Measurements from ENCODE around the gene VSX2.

Gene VSX2

DNA sequence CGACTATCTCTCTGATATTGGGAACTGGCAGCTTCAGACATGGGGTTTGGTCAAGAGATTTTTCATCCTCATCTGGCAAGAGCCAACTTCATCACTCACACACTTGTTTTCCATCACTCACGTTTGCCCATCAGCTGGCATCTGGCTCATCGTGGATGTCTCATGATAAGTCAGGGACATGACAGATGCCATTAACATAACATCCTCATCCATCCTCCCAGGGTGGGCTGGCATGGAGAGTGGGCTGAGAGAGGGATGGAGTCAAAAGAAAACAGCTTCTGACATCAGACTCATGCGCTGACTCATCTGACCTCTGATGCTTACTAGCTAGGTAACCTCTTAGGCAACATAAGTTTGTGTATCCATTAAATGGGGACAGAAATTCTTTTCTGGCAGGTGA lies 1.8 kb upstream of the VSX2 start:
- TF ChIP-seq, protein P1, sequence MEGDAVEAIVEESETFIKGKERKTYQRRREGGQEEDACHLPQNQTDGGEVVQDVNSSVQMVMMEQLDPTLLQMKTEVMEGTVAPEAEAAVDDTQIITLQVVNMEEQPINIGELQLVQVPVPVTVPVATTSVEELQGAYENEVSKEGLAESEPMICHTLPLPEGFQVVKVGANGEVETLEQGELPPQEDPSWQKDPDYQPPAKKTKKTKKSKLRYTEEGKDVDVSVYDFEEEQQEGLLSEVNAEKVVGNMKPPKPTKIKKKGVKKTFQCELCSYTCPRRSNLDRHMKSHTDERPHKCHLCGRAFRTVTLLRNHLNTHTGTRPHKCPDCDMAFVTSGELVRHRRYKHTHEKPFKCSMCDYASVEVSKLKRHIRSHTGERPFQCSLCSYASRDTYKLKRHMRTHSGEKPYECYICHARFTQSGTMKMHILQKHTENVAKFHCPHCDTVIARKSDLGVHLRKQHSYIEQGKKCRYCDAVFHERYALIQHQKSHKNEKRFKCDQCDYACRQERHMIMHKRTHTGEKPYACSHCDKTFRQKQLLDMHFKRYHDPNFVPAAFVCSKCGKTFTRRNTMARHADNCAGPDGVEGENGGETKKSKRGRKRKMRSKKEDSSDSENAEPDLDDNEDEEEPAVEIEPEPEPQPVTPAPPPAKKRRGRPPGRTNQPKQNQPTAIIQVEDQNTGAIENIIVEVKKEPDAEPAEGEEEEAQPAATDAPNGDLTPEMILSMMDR (IDR thresholded peaks at IDR 0.05; ENCODE audit: borderline replicate concordance, control extremely low read depth, extremely low read depth, insufficient read depth, missing control alignments): no peak
- DNase-seq (ENCODE audit: low spot score): no peak
- in situ Hi-C loops (cut with MboI; ENCODE audit: low sequenced_read_pairs, unreplicated experiment): no loop called here

DNA sequence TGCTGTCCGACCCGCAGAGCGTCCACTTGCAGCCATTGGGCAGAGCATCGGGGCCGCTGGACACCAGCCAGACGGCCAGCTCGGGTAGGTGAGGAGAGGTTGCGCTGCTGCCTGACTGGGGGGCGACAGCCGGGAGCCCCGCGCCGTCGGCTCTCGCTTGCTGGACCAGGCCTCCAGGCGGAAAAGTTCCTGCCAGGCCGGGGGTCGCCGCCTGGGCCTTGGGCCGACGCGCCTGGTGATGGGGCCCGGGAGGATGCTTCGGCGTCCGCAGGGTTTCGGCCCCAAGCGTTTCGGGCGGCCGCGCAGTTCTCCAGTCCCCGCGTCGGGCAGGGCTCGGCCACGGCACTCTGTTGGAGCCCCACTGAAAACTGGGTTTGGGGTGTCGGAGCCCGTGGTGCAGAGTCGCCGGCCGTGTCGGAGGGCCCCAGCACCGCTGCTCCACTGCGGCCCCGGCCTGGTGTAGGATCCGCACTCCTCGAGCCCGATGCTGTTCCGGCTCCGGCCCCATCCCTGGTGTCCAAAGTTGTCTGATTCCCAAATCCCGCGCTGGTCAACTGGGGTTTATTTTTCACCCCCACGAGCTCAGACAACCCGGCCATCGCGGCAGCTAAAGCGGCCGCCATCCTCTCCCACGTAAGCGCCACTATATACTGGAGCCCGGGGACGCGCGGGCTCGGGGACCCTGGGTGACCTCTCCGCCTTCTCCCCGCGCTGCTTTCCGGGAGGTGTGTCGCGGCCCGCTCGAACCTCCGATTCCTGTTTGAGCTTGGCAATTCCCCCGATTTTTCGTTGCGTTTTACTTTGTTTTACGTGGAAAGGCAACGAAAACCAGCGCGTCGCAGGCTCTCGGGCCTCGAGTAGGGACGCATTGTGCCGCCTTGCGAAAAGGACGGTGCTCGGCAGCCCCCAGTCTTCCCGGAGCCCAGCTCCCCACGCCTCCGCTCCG lies 872 bp downstream of the VSX2 start:
- DNase-seq (ENCODE audit: low spot score): peak; percentile 64
- TF ChIP-seq, protein P1 (IDR thresholded peaks at IDR 0.05; ENCODE audit: borderline replicate concordance, control extremely low read depth, extremely low read depth, insufficient read depth, missing control alignments): no peak
- in situ Hi-C loops (cut with MboI; ENCODE audit: low sequenced_read_pairs, unreplicated experiment): no loop called here

- TF ChIP-seq, protein P1 (IDR thresholded peaks at IDR 0.05; ENCODE audit: borderline replicate concordance, control extremely low read depth, extremely low read depth, insufficient read depth, missing control alignments): no peak
- DNase-seq (ENCODE audit: low spot score): peak; percentile 67
- in situ Hi-C loops (cut with MboI; ENCODE audit: low sequenced_read_pairs, unreplicated experiment): no loop called here
Measured at GRCh38 chr14:74240794-74241651, 1.8 kb downstream of the VSX2 start.

DNA sequence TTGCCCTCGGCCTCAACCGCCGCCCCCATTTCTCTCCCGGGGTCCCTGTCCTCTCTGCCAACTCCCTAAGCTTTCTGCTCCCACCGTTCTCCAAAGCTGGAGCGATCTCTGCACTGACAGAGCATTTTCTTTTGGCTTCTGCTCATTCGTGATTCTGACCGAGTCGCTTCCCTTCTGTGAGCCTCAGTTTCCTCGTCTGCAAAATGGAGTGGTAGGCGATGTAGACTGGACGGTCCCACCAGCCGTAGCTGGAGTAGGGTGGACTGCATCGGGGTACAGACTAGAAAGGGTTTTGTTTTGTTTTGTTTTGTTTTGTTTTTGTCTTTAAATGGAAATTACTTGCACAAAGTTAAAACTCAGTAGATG lies 2.4 kb downstream of the VSX2 start:
- TF ChIP-seq, protein P1 (IDR thresholded peaks at IDR 0.05; ENCODE audit: borderline replicate concordance, control extremely low read depth, extremely low read depth, insufficient read depth, missing control alignments): no peak
- no peak for DNase-seq (ENCODE audit: low spot score)
- in situ Hi-C loops (cut with MboI; ENCODE audit: low sequenced_read_pairs, unreplicated experiment): no loop called here

DNA sequence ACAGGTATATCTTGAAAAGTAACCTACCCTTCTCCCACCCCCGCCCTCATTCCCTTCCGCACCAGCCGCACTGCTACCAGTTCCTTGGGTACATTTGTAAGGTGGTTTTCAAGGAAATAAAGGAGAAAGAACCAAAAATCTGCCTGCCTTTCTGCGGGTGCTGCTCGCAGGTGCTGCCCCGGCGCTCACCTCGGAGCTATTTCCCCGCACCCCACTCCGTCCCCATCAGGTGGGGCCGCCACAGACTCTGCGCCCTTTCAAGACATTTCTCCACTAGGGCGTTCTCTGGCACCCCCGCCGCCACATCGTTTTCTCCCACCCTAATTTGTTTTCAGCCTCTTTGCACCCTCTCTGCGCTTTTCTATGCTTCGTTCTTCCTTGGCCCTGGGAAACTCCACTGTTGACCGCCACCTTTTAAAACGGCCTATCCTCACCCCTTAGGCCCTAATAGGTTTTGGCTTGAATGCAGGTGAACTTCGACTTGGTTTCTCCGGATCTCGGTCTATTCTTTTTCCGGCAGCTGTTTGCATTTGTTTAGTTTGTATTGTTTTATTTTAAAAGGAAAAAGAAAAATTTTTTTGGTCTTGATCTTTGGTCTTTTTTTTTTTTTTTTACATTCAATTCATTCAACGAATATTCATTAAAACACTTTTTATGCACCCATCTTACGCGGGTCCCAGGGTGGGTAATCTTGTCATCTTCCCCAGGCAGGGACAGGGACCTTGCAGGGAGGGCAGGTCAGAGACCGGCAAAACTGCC lies 3.0 kb downstream of the VSX2 start:
- TF ChIP-seq, protein P1 (IDR thresholded peaks at IDR 0.05; ENCODE audit: borderline replicate concordance, control extremely low read depth, extremely low read depth, insufficient read depth, missing control alignments): no peak
- no peak for DNase-seq (ENCODE audit: low spot score)
- in situ Hi-C loops (cut with MboI; ENCODE audit: low sequenced_read_pairs, unreplicated experiment): no loop called here

- no peak for DNase-seq (ENCODE audit: low spot score)
- TF ChIP-seq, protein P1 (IDR thresholded peaks at IDR 0.05; ENCODE audit: borderline replicate concordance, control extremely low read depth, extremely low read depth, insufficient read depth, missing control alignments): no peak
- in situ Hi-C loops (cut with MboI; ENCODE audit: low sequenced_read_pairs, unreplicated experiment): no loop called here
Measured at GRCh38 chr14:74242780-74243042, 3.5 kb downstream of the VSX2 start.
